HCT116 (cell line): Measurements from ENCODE around the gene LRCH3. TPM values are rescaled to one million over a fixed set of nuclear protein-coding genes. Genes with fewer than 3 reads are reported as not detected.

Source experiments
- ATAC-seq: fragments of 200-7000 bp; cut with Tn5 transposase; 2 replicates; pipeline ENCODE4 v1.9.1; 2020; ENCODE audit warnings: mild to moderate bottlenecking, moderate library complexity
- BruUV-seq: library from RNA; stranded (reverse); fragments of 400-500 nt; replicated peaks from 2 replicates; lab custom pipeline; 2021; lab: Mats Ljungman, UMichigan
- CTCF ChIA-PET: fragments of 300-600 bp; sonication (Branson Sonifier 250); formaldehyde crosslinking; loops from one replicate; lab custom pipeline; 2021; ENCODE audit warnings: antibody characterized with exemption; lab: Charles Lee
- POLR2A ChIA-PET: fragments of 300-600, 350-600 bp; sonication (Branson Sonifier 250); formaldehyde crosslinking; loops from one replicate; lab custom pipeline; 2021; ENCODE audit warnings: antibody characterized with exemption; lab: Charles Lee
- RAD21 ChIA-PET, 2 experiments: fragments of 300-600 bp; sonication (Branson Sonifier 250); formaldehyde crosslinking; loops; one replicate each; lab custom pipeline; 2023; ENCODE audit warnings: low total read pairs in 2 of 2; ENCODE audit not compliant: uncharacterized antibody in 2 of 2, unreplicated experiment in 2 of 2, low non-redundant PET in 1 of 2; lab: Charles Lee
- DNase-seq: peaks from one replicate; pipeline ENCODE4 v3.0.0-alpha.2; 2010; ENCODE audit warnings: low read depth, low spot score
- H2AFZ ChIP-seq: fragments of 200-600 bp; shearing (Covaris generic), sonication (generic); 2 replicates; pipeline ENCODE4 v1.6.1; 2017; ENCODE audit warnings: low read depth, mixed run types, mixed read lengths, antibody characterized with exemption, low read length; ENCODE audit not compliant: poor library complexity, severe bottlenecking
- H3K27ac ChIP-seq: 2 replicates; pipeline ENCODE4 v1.5.1; 2012; ENCODE audit warnings: low read depth, low read length
- H3K27me3 ChIP-seq: fragments of 200-600 bp; sonication (generic); 2 replicates; pipeline ENCODE4 v1.6.1; 2016; ENCODE audit warnings: mixed run types, low read length, mixed read lengths; ENCODE audit not compliant: insufficient read depth
- H3K36me3 ChIP-seq, 2 experiments: fragments of 200-500 bp in 1 of 2; fragments of 200-600 bp in 1 of 2; sonication (Bioruptor generic) in 1 of 2; sonication (generic) in 1 of 2; 2 replicates each; pipeline versions ENCODE4 v1.5.1 to v1.6.1; 2014 to 2016; ENCODE audit warnings: low read length in 2 of 2, inconsistent platforms in 1 of 2, mixed read lengths in 1 of 2, mixed run types in 1 of 2; ENCODE audit not compliant: insufficient read depth in 2 of 2, control insufficient read depth in 1 of 2
- H3K4me1 ChIP-seq, 2 experiments: fragments of 200-600 bp in 1 of 2; sonication (generic) in 1 of 2; 2 replicates each; pipeline versions ENCODE4 v1.5.1 to v1.6.1; 2012 to 2017; ENCODE audit warnings: low read length in 2 of 2, inconsistent platforms in 1 of 2, mild to moderate bottlenecking in 1 of 2, mixed read lengths in 1 of 2, mixed run types in 1 of 2, moderate library complexity in 1 of 2; ENCODE audit not compliant: insufficient read depth in 2 of 2, control insufficient read depth in 1 of 2
- H3K4me2 ChIP-seq: fragments of 200-600 bp; sonication (generic); 2 replicates; pipeline ENCODE4 v1.6.1; 2017; ENCODE audit warnings: mixed run types, low read length, mixed read lengths
- H3K4me3 ChIP-seq, 2 experiments: fragments of 200-600 bp in 1 of 2; sonication (generic) in 1 of 2; replicated peaks in 1 of 2; 2 replicates each; pipeline ENCODE4 v1.5.1; 2011 to 2016; ENCODE audit warnings: low read length in 2 of 2, control low read depth in 1 of 2, low read depth in 1 of 2, mild to moderate bottlenecking in 1 of 2, mixed read lengths in 1 of 2, mixed run types in 1 of 2
- H3K79me2 ChIP-seq: fragments of 200-600 bp; sonication (generic); 2 replicates; pipeline ENCODE4 v1.6.1; 2017; ENCODE audit warnings: mild to moderate bottlenecking, mixed run types, low read length, moderate library complexity, mixed read lengths; ENCODE audit not compliant: insufficient read depth
- H3K9ac ChIP-seq: fragments of 200-600 bp; sonication (generic); 2 replicates; pipeline ENCODE4 v1.6.1; 2016; ENCODE audit warnings: low read length, mixed read lengths
- H3K9me2 ChIP-seq: fragments of 200-600 bp; sonication (generic), shearing (Covaris generic); 2 replicates; pipeline ENCODE4 v1.6.1; 2017; ENCODE audit warnings: mixed run types, mild to moderate bottlenecking, moderate library complexity; ENCODE audit not compliant: insufficient read depth
- H3K9me3 ChIP-seq, 2 experiments: fragments of 200-500 bp in 1 of 2; fragments of 200-600 bp in 1 of 2; sonication (Bioruptor generic) in 1 of 2; sonication (generic) in 1 of 2; 2 replicates each; pipeline ENCODE4 v1.6.1; 2014 to 2017; ENCODE audit warnings: low read length in 2 of 2, mixed read lengths in 2 of 2, inconsistent platforms in 1 of 2, low read depth in 1 of 2, mild to moderate bottlenecking in 1 of 2, mixed run types in 1 of 2, moderate library complexity in 1 of 2; ENCODE audit not compliant: control insufficient read depth in 1 of 2, insufficient read depth in 1 of 2
- H4K20me1 ChIP-seq: fragments of 200-600 bp; sonication (generic), shearing (Covaris generic); 2 replicates; pipeline ENCODE4 v1.6.1; 2017; ENCODE audit warnings: mixed run types, mild to moderate bottlenecking, moderate library complexity; ENCODE audit not compliant: insufficient read depth
- ATF3 ChIP-seq: IDR thresholded peaks from 2 replicates; pipeline ENCODE4 v1.6.1; 2012
- CBX3 ChIP-seq: IDR thresholded peaks from 2 replicates; pipeline ENCODE4 v1.6.1; 2012; ENCODE audit warnings: low read depth
- CEBPB ChIP-seq: IDR thresholded peaks from 2 replicates; pipeline ENCODE4 v1.6.1; 2012; ENCODE audit warnings: low read depth
- EGR1 ChIP-seq: IDR thresholded peaks from 2 replicates; pipeline ENCODE4 v1.6.1; 2012; ENCODE audit warnings: low read depth
- EZH2 ChIP-seq: fragments of 200-600 bp; sonication (generic); IDR thresholded peaks from 2 replicates; pipeline ENCODE4 v1.6.1; 2017; ENCODE audit warnings: antibody characterized with exemption, mixed run types
- EZH2phosphoT487 ChIP-seq: fragments of 200-600 bp; IDR thresholded peaks from 2 replicates; pipeline ENCODE4 v1.6.1; 2018; ENCODE audit warnings: antibody characterized with exemption, borderline replicate concordance
- MAX ChIP-seq: IDR thresholded peaks from 2 replicates; pipeline ENCODE4 v1.6.1; 2012
- RAD21 ChIP-seq: IDR thresholded peaks from 2 replicates; pipeline ENCODE4 v1.6.1; 2012; ENCODE audit warnings: low read depth, mild to moderate bottlenecking
- SP1 ChIP-seq: IDR thresholded peaks from 2 replicates; pipeline ENCODE4 v1.6.1; 2012; ENCODE audit warnings: low read depth
- SRF ChIP-seq: IDR thresholded peaks from 2 replicates; pipeline ENCODE4 v1.6.1; 2012; ENCODE audit warnings: low read depth
- TCF7L2 ChIP-seq: IDR thresholded peaks from 2 replicates; pipeline ENCODE4 v1.7.0; 2011; ENCODE audit warnings: borderline replicate concordance, inconsistent platforms; ENCODE audit not compliant: insufficient read depth, insufficient read length; ENCODE audit errors: extremely low read depth
- ZBTB33 ChIP-seq: IDR thresholded peaks from 2 replicates; pipeline ENCODE4 v1.6.1; 2011; ENCODE audit warnings: mild to moderate bottlenecking, low read length, moderate library complexity; ENCODE audit not compliant: insufficient replicate concordance; ENCODE audit errors: extremely low read depth
- ZFX ChIP-seq: fragments of 450-650 bp; IDR thresholded peaks from 2 replicates; pipeline ENCODE4 v1.6.1; 2017
- ZNF274 ChIP-seq: fragments of 200-500 bp; sonication (Bioruptor generic); IDR thresholded peaks from 2 replicates; pipeline ENCODE4 v1.6.1; 2014; ENCODE audit warnings: mild to moderate bottlenecking, low read depth, low read length, inconsistent platforms
- intact Hi-C: fragments of 100-400 bp; cut with micrococcal nuclease; formaldehyde crosslinking; loops from 2 replicates; pipeline ENCODE4 v1.10.0; 2022
- total RNA-seq: library from RNA; stranded (reverse); gene quantifications from one replicate; pipeline ENCODE4 v1.2.1, GENCODE V29; 2021; ENCODE audit not compliant: unreplicated experiment
- TF ChIP-seq, protein P1 (sequence below), 3 experiments: fragments of 200-600 bp in 1 of 3; sonication (generic) in 1 of 3; IDR thresholded peaks in 2 of 3; conservative IDR thresholded peaks in 1 of 3; 2 replicates each; pipeline ENCODE4 v1.5.1; 2012 to 2017; ENCODE audit warnings: low read depth in 2 of 3, low read length in 2 of 3, antibody characterized with exemption in 1 of 3, borderline replicate concordance in 1 of 3, control low read depth in 1 of 3, mild to moderate bottlenecking in 1 of 3, mixed read lengths in 1 of 3, mixed run types in 1 of 3, moderate library complexity in 1 of 3; ENCODE audit not compliant: insufficient read depth in 1 of 3
- TF ChIP-seq, protein P2 (sequence below): IDR thresholded peaks from 2 replicates; pipeline ENCODE4 v1.6.1; 2012; ENCODE audit warnings: low read depth

The LRCH3 gene
- total RNA-seq, 1 experiment from 2014 or later, result 38.1 TPM

- no TSS peak for BruUV-seq
- no peak for ATAC-seq
- Histone ChIP-seq H3K27me3 (no peaks in the 10 kb centered on the region), H3K9ac (no peak overlapping the region), H3K9me3 (no peaks in the 10 kb centered on the region), H2AFZ (no peak overlapping the region), H3K4me1 (peaks cover 2 to 6% of the 10 kb centered on the region in 2 experiments; a peak in 3 of 4 replicates), H3K9me2 (no peaks in the 10 kb centered on the region), H3K27ac (no peak overlapping the region), H3K79me2 (no peaks in the 10 kb centered on the region), H3K36me3 (peaks cover 13% of the 10 kb centered on the region in 2 experiments; a peak in 3 of 4 replicates), H3K4me2 (no peak overlapping the region), H4K20me1 (no peaks in the 10 kb centered on the region), H3K4me3 (no peak overlapping the region)
- RAD21 ChIA-PET, result no interaction called here
- intact Hi-C loops, result no loop called here
- TF ChIP-seq, protein P1, sequence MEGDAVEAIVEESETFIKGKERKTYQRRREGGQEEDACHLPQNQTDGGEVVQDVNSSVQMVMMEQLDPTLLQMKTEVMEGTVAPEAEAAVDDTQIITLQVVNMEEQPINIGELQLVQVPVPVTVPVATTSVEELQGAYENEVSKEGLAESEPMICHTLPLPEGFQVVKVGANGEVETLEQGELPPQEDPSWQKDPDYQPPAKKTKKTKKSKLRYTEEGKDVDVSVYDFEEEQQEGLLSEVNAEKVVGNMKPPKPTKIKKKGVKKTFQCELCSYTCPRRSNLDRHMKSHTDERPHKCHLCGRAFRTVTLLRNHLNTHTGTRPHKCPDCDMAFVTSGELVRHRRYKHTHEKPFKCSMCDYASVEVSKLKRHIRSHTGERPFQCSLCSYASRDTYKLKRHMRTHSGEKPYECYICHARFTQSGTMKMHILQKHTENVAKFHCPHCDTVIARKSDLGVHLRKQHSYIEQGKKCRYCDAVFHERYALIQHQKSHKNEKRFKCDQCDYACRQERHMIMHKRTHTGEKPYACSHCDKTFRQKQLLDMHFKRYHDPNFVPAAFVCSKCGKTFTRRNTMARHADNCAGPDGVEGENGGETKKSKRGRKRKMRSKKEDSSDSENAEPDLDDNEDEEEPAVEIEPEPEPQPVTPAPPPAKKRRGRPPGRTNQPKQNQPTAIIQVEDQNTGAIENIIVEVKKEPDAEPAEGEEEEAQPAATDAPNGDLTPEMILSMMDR (IDR thresholded peaks at IDR 0.05 in 2 of 3, conservative IDR thresholded peaks at IDR 0.05 in 1 of 3; ENCODE audit: borderline replicate concordance in 1 of 3, insufficient read depth in 1 of 3, low read depth in 2 of 3, low read length in 2 of 3), result no peak
- TF ChIP-seq CBX3 (no peak), ATF3 (no peak), ZBTB33 (no peak), EZH2 (no peak), TCF7L2 (no peak), ZFX (no peak), RAD21 (no peak), SRF (no peak), EZH2phosphoT487 (no peak), CEBPB (no peak), MAX (no peak), ZNF274 (no peak), SP1 (no peak), EGR1 (no peak)
- TF ChIP-seq, protein P2, sequence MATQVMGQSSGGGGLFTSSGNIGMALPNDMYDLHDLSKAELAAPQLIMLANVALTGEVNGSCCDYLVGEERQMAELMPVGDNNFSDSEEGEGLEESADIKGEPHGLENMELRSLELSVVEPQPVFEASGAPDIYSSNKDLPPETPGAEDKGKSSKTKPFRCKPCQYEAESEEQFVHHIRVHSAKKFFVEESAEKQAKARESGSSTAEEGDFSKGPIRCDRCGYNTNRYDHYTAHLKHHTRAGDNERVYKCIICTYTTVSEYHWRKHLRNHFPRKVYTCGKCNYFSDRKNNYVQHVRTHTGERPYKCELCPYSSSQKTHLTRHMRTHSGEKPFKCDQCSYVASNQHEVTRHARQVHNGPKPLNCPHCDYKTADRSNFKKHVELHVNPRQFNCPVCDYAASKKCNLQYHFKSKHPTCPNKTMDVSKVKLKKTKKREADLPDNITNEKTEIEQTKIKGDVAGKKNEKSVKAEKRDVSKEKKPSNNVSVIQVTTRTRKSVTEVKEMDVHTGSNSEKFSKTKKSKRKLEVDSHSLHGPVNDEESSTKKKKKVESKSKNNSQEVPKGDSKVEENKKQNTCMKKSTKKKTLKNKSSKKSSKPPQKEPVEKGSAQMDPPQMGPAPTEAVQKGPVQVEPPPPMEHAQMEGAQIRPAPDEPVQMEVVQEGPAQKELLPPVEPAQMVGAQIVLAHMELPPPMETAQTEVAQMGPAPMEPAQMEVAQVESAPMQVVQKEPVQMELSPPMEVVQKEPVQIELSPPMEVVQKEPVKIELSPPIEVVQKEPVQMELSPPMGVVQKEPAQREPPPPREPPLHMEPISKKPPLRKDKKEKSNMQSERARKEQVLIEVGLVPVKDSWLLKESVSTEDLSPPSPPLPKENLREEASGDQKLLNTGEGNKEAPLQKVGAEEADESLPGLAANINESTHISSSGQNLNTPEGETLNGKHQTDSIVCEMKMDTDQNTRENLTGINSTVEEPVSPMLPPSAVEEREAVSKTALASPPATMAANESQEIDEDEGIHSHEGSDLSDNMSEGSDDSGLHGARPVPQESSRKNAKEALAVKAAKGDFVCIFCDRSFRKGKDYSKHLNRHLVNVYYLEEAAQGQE, result no peak
- POLR2A ChIA-PET, result no interaction called here
- CTCF ChIA-PET, result no interaction called here
- no peak for DNase-seq
These were observed 38.5 kb downstream of the LRCH3 start for GRCh38 chr3:197829397-197830045.
